HUES6 (cell line): ENCODE results near the gene DNAL1.
A peak's percentile ranks its signal among the peaks of the same experiment; 100 is the strongest.
"Not testable (repeated sequence)": the region's sequence is repeated elsewhere in the genome, so short reads cannot be mapped to it uniquely, and the experiment has no call there.

Experiments used
- H3K27ac ChIP-seq: 2 replicates; pipeline ENCODE4 v1.7.0; 2013; ENCODE audit warnings: low read depth, mild to moderate bottlenecking, low read length, inconsistent platforms
- H3K27me3 ChIP-seq: 2 replicates; pipeline ENCODE4 v1.6.1; 2013; ENCODE audit warnings: low read length; ENCODE audit not compliant: control insufficient read depth, insufficient read depth
- H3K36me3 ChIP-seq: 2 replicates; pipeline ENCODE4 v1.6.1; 2013; ENCODE audit warnings: low read length; ENCODE audit not compliant: control insufficient read depth, insufficient read depth
- H3K4me1 ChIP-seq: 2 replicates; pipeline ENCODE4 v1.6.1; 2013; ENCODE audit warnings: low read length; ENCODE audit not compliant: control insufficient read depth, insufficient read depth
- H3K4me3 ChIP-seq: 2 replicates; pipeline ENCODE4 v1.5.1; 2013; ENCODE audit warnings: low read depth, low read length
- H3K9ac ChIP-seq: one replicate; pipeline ENCODE4 v1.6.1; 2013; ENCODE audit warnings: mild to moderate bottlenecking, low read length
- H3K9me3 ChIP-seq: 2 replicates; pipeline ENCODE4 v1.6.1; 2013; ENCODE audit warnings: low read depth, low read length; ENCODE audit not compliant: control insufficient read depth, insufficient read depth

DNAL1 gene

DNA sequence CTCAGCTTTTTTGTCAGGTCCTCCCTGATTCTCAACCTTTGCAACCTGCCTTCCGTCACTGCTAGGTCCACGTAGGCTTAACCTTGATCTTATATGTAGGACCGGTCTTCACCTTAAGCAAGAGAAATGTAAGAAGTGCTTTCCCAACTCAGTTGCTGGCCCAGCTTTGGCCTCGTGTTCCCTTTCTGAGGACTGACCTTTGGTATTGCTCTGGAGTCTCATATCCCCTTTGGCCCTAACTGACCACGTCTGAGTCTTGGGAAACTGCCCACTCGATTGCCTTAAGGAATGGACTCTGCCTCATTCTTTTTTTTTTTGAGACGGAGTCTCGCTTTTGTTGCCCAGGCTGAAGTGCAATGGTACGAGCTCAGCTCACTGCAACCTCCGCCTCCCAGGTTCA, 24.5 kb upstream of the DNAL1 start:
- 0 out of 2 replicates have a peak, but pooled peaks cover 6% of the 10 kb centered on the region for H3K9me3 ChIP-seq
- H3K27me3 ChIP-seq = no peaks in the 10 kb centered on the region
- H3K27ac ChIP-seq = no peak overlapping the region
- H3K4me3 ChIP-seq = no peak overlapping the region
- no peak overlapping the region for H3K9ac ChIP-seq
- peaks cover 4% of the 10 kb centered on the region; the same call in 1 of the 2 replicates for H3K4me1 ChIP-seq
- H3K36me3 ChIP-seq = no peaks in the 10 kb centered on the region

DNA sequence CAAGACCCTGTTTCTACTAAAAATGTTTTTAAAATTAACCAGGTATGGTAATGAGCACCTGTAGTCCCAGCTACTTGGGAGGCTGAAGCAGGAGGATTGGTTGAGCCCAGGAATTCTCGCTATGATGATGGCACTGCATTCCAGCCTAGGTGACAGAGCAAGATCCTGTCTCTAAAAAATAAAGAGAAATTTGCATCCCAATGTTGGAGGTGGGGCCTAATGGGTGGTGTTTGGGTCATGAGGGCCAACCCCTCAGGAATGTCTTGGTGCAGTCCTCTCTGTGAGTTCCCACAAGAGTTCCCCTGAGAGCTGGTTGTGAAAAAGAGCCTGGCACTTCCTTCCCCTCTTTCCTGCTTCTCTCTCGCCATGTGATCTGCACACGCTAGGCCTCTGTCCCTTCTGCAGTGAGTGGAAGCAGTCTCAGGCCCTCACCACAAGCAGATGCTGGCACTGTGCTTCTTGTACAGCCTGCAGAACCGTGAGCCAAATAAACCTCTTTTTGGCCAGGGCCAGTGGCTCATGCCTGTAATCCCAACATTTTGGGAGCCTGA, 21.2 kb upstream of the DNAL1 start:
- Histone ChIP-seq H3K9me3 (0 out of 2 replicates have a peak, but pooled peaks cover 6% of the 10 kb centered on the region), H3K4me3 (no peak overlapping the region), H3K36me3 (no peaks in the 10 kb centered on the region), H3K9ac (no peak overlapping the region), H3K4me1 (no peaks in the 10 kb centered on the region), H3K27me3 (no peaks in the 10 kb centered on the region), H3K27ac (no peak overlapping the region)

DNA sequence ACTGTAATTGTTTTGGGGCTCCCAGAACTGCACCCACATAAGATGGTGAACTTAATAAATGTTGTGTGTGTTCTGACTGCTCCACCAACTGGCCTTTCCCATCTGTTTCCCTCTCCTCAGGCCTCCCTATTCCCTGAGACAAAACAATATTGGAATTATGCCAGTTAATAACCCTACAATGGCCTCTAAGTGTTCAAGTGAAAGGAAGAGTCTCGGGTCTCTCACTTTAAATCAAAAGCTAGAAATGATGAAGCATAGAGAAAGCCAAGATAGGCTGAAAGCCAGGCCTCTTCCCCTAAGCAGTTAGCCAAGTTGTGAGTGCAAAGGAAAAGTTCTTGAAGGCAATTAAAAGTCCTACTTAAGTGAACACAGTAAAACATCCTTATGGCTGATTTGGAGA, 19.1 kb upstream of the DNAL1 start:
- Histone ChIP-seq H3K27me3 (no peaks in the 10 kb centered on the region), H3K4me3 (no peak overlapping the region), H3K4me1 (no peaks in the 10 kb centered on the region), H3K36me3 (no peaks in the 10 kb centered on the region), H3K27ac (no peak overlapping the region), H3K9me3 (0 out of 2 replicates have a peak, but pooled peaks cover 6% of the 10 kb centered on the region), H3K9ac (no peak overlapping the region)

DNA sequence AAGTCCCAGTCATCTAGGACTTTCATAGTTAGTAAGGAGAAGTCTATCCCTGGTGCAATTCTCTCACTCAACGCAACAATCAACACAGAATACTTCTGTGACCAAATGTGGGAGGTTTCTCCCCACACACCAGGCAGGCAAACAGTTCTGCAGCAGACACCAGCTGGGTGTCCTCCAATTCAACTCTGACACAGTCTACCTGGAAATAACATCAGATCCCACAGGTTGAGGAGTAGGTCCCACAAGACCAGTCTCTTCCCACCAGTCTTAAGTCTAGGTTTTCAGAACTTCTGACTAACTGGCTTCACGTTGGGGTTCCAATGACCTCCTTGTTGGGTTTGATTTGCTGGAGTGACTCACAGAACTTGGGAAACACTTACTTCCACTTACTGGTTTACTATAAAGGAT, 17.6 kb upstream of the DNAL1 start:
- no peak overlapping the region for H3K9ac ChIP-seq
- H3K27me3 ChIP-seq = no peaks in the 10 kb centered on the region
- no peaks in the 10 kb centered on the region for H3K36me3 ChIP-seq
- 0 out of 2 replicates have a peak, but pooled peaks cover 6% of the 10 kb centered on the region for H3K9me3 ChIP-seq
- H3K4me1 ChIP-seq = no peaks in the 10 kb centered on the region
- no peak overlapping the region for H3K4me3 ChIP-seq
- no peak overlapping the region for H3K27ac ChIP-seq

DNA sequence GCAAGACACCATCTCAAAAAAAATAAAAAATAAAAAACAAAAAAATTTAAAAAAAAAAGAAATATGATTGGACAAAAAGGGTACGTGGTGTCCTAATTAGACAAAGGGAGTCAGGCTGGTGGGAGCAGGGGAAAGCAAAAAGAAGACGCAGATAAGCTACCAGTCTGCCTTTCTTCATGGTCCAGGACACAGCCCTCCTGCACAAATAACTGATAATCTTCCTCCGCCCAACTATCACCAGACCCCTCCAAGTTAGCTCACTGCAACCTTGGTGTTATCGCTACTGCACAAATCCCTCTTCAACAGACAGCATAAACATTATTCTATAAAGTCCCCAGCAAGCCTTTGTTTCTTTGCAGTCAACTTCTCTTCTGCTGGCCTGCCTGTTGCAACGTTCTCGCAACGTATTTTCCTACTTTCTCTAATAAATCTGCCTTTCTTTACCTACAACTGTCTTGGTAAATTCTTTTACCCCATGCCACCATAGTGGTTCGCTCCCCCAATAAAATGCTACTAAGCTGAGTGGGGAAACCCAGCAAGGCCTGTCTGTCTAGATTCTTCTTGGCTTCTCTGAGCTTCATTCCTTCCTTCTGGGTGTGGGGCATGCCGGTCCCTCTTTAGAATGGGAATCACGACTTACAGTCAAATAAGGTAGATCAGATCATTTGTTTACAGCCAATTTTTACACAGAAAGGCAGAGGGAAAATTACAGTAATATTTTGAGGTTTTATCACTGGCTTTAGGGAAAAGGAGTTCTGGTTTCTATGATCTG, 14.6 kb upstream of the DNAL1 start:
- peaks cover 5% of the 10 kb centered on the region; the same call in 1 of the 2 replicates for H3K4me1 ChIP-seq
- no peak overlapping the region for H3K9ac ChIP-seq
- no peaks in the 10 kb centered on the region for H3K9me3 ChIP-seq
- no peaks in the 10 kb centered on the region; the same call in 1 of the 2 replicates for H3K27me3 ChIP-seq
- H3K27ac ChIP-seq = no peak overlapping the region
- no peak overlapping the region for H3K4me3 ChIP-seq
- no peaks in the 10 kb centered on the region for H3K36me3 ChIP-seq

DNA sequence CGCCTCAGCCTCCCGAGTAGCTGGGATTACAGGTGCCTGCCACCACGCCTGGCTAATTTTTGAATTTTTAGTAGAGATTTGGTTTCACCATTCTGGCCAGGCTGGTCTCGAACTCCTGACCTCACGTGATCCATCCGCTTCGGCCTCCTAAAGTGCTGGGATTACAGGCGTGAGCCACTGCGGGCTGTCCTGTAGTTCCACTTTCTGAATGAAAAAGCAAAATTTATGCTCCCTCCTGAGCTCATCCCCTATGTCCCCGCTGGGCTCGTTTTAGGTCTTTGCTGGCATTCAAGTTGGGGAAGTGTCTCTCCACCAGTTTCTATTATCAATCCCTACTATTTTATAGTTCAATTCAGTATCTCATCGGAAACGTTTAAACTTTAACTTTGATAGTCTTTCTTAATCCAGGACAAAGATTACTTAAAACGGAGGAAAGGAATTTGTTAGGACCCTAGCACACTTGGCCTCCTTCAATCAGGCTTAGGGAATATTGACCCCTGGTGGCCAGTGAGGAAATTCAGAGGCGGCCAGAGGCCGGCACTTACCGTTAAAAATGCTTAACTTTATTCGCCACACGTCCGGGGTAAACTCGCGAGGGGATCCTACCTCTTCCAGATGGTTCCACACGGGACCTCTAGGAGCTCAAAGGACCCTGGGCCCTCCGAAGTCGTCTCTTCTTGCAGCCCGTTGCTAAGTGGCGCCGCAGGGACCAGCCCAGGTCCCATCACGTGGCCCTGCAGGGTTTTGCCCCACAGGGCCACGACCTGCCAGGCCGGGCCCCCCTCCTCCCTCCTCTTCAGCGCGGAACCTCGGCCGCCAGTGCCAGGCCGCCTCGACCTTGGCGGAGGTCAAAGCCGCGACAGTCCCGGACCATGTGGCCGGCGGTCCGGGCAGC, 11.4 kb upstream of the DNAL1 start:
- Histone ChIP-seq H3K9me3 (no peaks in the 10 kb centered on the region), H3K4me1 (peaks cover 5% of the 10 kb centered on the region; the same call in 1 of the 2 replicates), H3K27me3 (no peaks in the 10 kb centered on the region; the same call in 1 of the 2 replicates), H3K9ac (peak overlapping the region; percentile 74), H3K4me3 (peak overlapping the region; percentile 68), H3K36me3 (no peaks in the 10 kb centered on the region), H3K27ac (peak overlapping the region; percentile 64; the same call in 1 of the 2 replicates)

DNA sequence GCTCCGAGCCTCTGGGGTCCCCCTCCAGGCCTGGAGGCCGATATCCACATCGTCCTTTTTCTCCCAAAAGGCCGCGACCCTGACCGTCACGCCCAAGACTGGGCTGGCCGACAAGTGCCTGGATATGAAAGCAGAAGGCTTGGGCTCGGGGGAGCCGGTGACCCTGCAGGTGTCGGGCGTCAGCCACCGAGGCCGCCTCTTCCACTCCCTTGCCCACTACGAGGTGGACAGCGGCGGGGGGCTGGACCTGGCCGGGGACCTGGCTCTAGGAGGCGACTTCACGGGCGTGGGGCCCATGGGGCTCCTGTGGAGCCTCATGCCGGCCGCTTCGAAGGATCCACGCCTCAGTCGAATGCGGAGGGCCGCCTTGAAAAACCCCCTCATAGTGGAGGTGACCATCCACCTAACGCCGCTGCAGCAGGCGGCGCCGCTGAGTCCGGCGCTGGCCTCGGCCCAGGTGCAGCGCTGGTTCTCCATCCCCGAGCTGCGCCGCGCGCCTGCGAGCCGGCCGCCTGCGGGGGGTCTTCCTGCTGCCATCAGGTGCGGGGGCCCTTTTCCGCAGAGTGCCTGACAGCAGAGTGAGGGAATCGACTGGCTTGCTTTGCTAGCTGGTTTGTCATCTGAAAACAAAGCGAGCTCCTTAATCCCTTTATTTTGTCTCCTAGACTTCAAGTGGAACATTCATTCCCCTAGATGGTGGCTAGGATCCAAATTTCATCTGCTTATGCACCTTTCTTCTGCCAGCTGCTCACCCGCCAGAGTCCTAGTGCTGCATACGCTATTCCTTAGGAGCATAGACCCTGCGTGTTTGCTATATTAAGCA, 10.6 kb upstream of the DNAL1 start:
- H3K4me1 ChIP-seq = peaks cover 5% of the 10 kb centered on the region; the same call in 1 of the 2 replicates
- no peaks in the 10 kb centered on the region for H3K36me3 ChIP-seq
- H3K9ac ChIP-seq = peak overlapping the region; percentile 74
- peak overlapping the region; percentile 68 for H3K4me3 ChIP-seq
- peak overlapping the region; percentile 64; the same call in 1 of the 2 replicates for H3K27ac ChIP-seq
- H3K9me3 ChIP-seq = no peaks in the 10 kb centered on the region
- no peaks in the 10 kb centered on the region; the same call in 1 of the 2 replicates for H3K27me3 ChIP-seq

DNA sequence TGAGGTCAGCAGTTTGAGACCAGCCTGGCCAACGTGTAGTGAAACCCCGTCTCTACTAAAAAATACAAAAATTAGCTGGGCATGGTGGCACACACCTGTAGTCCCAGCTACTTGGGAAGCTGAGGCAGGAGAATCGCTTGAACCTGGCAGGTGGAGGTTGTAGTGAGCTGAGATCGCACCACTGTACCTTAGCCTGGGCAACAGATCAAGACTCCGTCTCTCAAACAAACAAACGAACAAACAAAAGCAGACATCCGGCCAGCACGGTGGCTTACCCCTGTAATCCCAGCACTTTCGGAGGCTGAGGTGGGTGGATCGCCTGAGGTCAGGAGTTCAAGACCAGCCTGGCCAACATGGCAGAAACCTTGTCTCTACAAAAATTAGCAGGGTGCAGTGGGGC, 8.4 kb upstream of the DNAL1 start:
- not testable (repeated sequence) for H3K9ac ChIP-seq, H3K4me1 ChIP-seq, H3K4me3 ChIP-seq, H3K27ac ChIP-seq, H3K9me3 ChIP-seq, H3K27me3 ChIP-seq, H3K36me3 ChIP-seq

DNA sequence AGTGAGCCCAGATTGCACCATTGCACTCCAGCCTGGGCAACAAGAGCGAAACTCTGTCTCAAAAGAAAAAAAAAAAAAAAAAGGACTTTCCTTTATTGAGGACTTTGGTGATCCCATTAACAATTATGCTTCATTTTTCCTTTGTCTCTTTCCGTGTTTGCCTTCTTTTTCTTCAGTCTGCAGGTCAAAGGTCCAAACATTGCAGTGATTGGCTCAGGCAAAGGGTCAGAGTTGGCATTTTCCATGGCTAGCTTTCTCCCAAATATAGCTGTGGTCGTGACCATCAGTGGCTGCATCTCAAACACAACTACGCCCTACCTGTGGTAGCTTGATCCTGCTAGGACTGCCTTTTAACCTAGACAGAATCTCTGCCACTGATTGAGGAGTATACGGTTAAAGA, 7.0 kb upstream of the DNAL1 start:
- Histone ChIP-seq H3K36me3 (no peaks in the 10 kb centered on the region), H3K4me3 (no peak overlapping the region), H3K27ac (no peak overlapping the region), H3K9me3 (no peaks in the 10 kb centered on the region), H3K9ac (no peak overlapping the region), H3K27me3 (no peaks in the 10 kb centered on the region; the same call in 1 of the 2 replicates), H3K4me1 (peaks cover 5% of the 10 kb centered on the region; the same call in 1 of the 2 replicates)

DNA sequence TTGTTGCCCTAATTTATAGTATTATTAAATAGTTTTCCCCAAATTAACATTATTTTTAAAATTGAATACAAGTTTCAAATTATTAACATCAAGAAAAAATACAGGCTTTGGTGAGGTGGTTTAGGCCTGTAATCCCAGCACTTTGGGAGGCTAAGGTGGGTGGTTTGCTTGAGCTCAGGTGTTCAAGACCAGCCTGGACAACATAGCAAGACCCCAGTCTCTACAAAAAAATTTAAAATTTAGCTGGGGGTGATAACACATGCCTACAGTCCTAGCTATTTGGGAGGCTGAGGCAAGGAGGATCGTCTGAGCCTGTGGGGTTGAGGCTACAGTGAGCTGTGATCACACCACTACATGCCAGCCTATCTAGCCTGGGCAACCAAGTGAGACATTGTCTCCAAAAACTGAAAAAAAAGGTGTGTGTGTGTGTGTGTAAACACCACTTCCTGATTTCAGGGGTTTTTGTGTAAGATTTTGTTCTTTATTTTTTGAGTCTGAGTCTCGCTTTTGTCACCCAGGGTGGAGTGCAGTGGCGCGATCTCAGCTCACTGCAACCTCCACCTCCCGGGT, 3.9 kb upstream of the DNAL1 start:
- no peaks in the 10 kb centered on the region for H3K36me3 ChIP-seq
- no peak overlapping the region for H3K9ac ChIP-seq
- no peak overlapping the region for H3K4me3 ChIP-seq
- peaks cover 5% of the 10 kb centered on the region; the same call in 1 of the 2 replicates for H3K4me1 ChIP-seq
- H3K27me3 ChIP-seq = no peaks in the 10 kb centered on the region
- H3K27ac ChIP-seq = no peak overlapping the region
- no peaks in the 10 kb centered on the region for H3K9me3 ChIP-seq
